Body of pancreas (tissue), 4 donors: Measurements from ENCODE around the gene DBX1.

Source experiments
- CTCF ChIP-seq, 7 experiments: fragments of 450-650 bp in 4 of 7; fragments of 200-600 bp in 3 of 7; sonication (generic) in 3 of 7; IDR thresholded peaks; one replicate each; pipeline ENCODE4 v1.5.1; 2016 to 2019; ENCODE audit warnings: antibody characterized with exemption in 7 of 7
- POLR2A ChIP-seq, 3 donors: fragments of 450-650 bp; IDR thresholded peaks; one replicate each; pipeline ENCODE4 v1.6.1; 2016; ENCODE audit warnings: antibody characterized with exemption in 3 of 3, mild to moderate bottlenecking in 2 of 3

- TF ChIP-seq CTCF (IDR thresholded peaks at IDR 0.05), result no peak
- no peak for TF ChIP-seq POLR2A (IDR thresholded peaks at IDR 0.05)
Measured at GRCh38 chr11:20201231-20201630, 41.0 kb upstream of the DBX1 start.
